ENCODE data around the gene VEZF1. TPM values are rescaled to one million over a fixed set of nuclear protein-coding genes. Genes with fewer than 3 reads are reported as not detected.

Gene VEZF1
- total RNA-seq, 4 donors from 2014 or later, result 29.7 to 49.3 (median 39.5) TPM

DNA sequence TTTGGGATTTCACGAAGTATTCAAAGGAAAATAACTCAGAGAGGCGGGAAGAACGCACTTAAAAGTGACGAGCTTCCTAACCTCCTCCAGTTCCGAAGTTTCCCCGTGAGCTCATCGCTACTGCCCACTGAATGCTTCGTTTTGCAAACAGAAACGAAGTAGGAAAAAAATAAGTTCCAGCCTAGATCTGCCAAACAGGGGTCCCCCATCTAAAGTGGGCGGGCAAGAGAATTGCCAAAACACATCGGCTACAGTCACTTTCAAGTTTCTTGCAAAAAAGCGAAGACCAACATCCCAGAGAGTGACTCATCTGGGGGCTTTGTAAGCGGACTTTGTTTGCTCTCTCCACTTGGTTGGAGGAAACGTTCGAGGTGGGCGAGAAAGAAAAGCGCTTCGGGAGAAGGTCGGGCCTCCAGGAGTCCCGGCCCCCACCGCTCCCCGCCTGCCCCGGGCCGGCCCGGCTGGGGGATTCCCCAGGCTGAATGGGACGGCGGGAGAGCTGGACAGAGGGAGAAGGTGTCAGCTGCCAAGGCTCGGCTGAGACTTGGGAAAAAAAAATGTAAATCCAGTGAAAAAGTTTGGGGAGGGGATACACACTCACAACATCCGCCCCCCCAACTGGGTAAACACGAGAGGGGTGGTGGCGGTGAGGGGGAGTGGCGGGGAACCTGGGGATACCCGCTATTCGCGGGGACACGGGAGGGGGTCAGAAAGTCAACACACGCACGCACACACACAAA is 1.0 kb downstream of the VEZF1 start:
- peak; percentile 39 to 61 (median 59) for DNase-seq
- Histone ChIP-seq H3K9me3 (no peaks in the 10 kb centered on the region), H3K27me3 (no peaks in the 10 kb centered on the region), H3K4me1 (peaks cover 0 to 55% (median 7%) of the 10 kb centered on the region in 4 donors), H3K4me3 (peak overlapping the region; percentile 87 to 95 (median 94)), H3K36me3 (peaks cover 0 to 6% (median 0%) of the 10 kb centered on the region in 3 donors), H3K27ac (peak overlapping the region; percentile 95 to 97 (median 96))
- TF ChIP-seq, protein P1, sequence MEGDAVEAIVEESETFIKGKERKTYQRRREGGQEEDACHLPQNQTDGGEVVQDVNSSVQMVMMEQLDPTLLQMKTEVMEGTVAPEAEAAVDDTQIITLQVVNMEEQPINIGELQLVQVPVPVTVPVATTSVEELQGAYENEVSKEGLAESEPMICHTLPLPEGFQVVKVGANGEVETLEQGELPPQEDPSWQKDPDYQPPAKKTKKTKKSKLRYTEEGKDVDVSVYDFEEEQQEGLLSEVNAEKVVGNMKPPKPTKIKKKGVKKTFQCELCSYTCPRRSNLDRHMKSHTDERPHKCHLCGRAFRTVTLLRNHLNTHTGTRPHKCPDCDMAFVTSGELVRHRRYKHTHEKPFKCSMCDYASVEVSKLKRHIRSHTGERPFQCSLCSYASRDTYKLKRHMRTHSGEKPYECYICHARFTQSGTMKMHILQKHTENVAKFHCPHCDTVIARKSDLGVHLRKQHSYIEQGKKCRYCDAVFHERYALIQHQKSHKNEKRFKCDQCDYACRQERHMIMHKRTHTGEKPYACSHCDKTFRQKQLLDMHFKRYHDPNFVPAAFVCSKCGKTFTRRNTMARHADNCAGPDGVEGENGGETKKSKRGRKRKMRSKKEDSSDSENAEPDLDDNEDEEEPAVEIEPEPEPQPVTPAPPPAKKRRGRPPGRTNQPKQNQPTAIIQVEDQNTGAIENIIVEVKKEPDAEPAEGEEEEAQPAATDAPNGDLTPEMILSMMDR (IDR thresholded peaks at IDR 0.05), result no peak
- TF ChIP-seq POLR2A (IDR thresholded peaks at IDR 0.05), result no peak

DNA sequence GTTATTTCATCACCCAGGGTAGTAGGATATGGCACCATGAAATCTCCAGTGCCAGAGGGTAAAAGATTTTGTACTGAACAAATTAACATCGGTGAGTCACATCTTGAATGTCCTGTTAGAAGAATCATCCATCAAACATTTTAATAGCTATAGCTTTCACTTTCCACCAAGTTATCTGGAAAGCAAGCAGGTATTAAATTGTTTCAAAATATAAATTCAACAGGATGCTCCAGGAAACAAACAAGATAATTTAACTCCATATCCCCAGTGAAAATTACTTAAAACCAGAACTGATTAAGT is 2.4 kb downstream of the VEZF1 start:
- peak overlapping the region in 1 of 4 donors; percentile 97 for H3K27ac ChIP-seq
- H3K27me3 ChIP-seq, result no peaks in the 10 kb centered on the region

DNA sequence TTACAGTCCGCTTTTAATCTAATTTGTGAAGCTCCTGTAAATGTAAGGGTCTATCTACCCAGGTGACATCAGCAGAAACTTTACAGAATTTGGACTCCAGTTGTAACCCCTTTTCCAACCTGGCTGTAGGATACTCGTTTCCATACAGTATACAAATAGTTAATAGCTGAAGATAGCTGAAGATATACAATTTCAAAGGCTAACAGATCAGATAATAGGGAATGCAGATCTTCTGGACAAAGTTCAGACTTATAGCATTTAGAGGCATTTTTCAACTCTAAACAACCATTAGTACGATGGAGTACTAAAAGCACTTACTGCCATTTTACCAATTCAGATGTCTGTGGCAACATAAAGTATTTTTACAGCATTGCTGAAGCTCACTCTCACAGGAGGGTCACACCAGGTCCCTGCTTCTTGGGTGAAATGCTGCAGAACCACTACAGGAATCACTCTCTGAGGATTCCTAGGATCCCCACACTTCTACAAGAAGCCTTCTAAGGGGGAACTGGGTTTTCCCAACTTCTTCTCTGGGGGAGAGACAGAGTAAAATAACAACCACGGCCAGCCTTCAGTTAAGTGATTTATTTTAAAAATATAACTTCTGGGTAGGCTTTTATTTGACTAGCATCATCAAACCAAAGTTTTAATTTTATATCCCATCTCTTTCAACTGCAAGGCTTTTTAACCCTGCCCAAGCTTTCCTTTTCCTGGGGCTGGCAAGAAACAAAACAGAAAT is 2.9 kb downstream of the VEZF1 start:
- no peak for DNase-seq
- Histone ChIP-seq H3K4me1 (peaks cover 0 to 58% (median 7%) of the 10 kb centered on the region in 4 donors), H3K4me3 (peak overlapping the region in 1 of 4 donors; percentile 0), H3K9me3 (no peaks in the 10 kb centered on the region), H3K36me3 (peaks cover 0 to 16% (median 0%) of the 10 kb centered on the region in 3 donors), H3K27ac (peak overlapping the region in 2 of 4 donors; percentile 1 to 97), H3K27me3 (no peaks in the 10 kb centered on the region)
- TF ChIP-seq, protein P1 (IDR thresholded peaks at IDR 0.05), result no peak
- no peak for TF ChIP-seq POLR2A (IDR thresholded peaks at IDR 0.05)

More for the DNA sequence above, 2.4 kb downstream of the VEZF1 start:
- no peak for DNase-seq
- peaks cover 0 to 10% (median 0%) of the 10 kb centered on the region in 3 donors for H3K36me3 ChIP-seq
- peaks cover 0 to 58% (median 7%) of the 10 kb centered on the region in 4 donors for H3K4me1 ChIP-seq
- no peak for TF ChIP-seq POLR2A (IDR thresholded peaks at IDR 0.05)
- TF ChIP-seq, protein P1 (IDR thresholded peaks at IDR 0.05), result no peak
- no peak overlapping the region for H3K4me3 ChIP-seq
- H3K9me3 ChIP-seq, result no peaks in the 10 kb centered on the region

DNA sequence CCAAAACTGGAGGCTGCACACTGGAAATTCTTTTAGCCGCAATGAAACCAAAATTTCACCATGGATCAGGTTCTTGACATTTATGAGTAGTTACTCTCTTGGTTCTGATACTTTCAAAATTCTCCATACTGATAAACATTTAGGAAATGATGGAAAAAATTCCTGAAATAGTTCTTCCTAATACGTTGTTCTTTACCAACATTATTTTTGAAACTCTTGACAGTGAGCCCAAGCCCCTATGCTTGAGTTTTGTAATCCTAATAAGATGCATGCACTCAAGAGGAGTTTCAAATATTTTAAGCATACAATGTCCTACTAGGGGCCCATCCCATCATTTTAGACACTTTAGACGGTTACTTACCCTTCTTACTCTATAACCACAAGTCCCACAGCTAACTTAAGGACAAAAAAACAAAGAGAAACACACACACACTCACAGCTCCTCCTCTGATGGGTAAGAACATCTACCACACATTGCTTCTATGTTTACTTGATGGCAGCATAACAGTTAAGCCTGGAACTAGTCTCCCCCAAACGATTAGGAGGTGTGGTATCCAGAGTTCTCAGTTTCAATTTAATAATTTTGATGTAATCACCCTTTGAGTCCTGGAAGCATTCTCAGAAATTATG is 3.7 kb downstream of the VEZF1 start:
- no peak for DNase-seq

DNA sequence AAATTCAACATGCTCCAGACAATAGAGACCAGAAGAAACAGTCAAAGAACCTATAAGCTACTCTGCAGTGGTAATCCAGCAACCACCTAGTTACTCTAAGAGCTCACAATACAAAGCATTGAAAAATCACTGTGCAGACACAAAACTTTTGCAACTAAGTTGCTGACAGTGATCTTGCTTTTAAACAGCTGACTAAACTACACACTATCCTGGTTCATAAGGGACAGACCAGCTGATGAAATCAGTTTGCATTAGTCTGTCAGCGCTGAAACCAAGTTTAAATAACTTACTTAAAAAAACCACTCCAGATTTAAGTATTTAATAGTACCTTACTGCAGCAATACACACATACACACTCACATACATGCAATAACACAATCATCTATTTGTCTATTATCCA is 4.6 kb downstream of the VEZF1 start:
- Histone ChIP-seq H3K9me3 (no peaks in the 10 kb centered on the region), H3K4me1 (peaks cover 0 to 46% (median 7%) of the 10 kb centered on the region in 4 donors), H3K27me3 (no peaks in the 10 kb centered on the region), H3K36me3 (peaks cover 0 to 32% (median 0%) of the 10 kb centered on the region in 3 donors), H3K27ac (no peak overlapping the region), H3K4me3 (no peak overlapping the region)
- no peak for TF ChIP-seq POLR2A (IDR thresholded peaks at IDR 0.05)
- TF ChIP-seq, protein P1 (IDR thresholded peaks at IDR 0.05), result no peak
- no peak for DNase-seq

More for the DNA sequence above, 3.7 kb downstream of the VEZF1 start:
- no peak for TF ChIP-seq POLR2A (IDR thresholded peaks at IDR 0.05)
- TF ChIP-seq, protein P1 (IDR thresholded peaks at IDR 0.05), result no peak
- peaks cover 0 to 55% (median 7%) of the 10 kb centered on the region in 4 donors for H3K4me1 ChIP-seq
- no peaks in the 10 kb centered on the region for H3K27me3 ChIP-seq
- peak overlapping the region in 1 of 4 donors; percentile 0 for H3K4me3 ChIP-seq
- H3K36me3 ChIP-seq, result peaks cover 0 to 23% (median 0%) of the 10 kb centered on the region in 3 donors
- H3K27ac ChIP-seq, result peak overlapping the region in 2 of 4 donors; percentile 1 to 97
- H3K9me3 ChIP-seq, result no peaks in the 10 kb centered on the region
